Measurements from ENCODE around the gene CCK. TPM values are rescaled to one million over a fixed set of nuclear protein-coding genes. Genes with fewer than 3 reads are reported as not detected.
A peak's percentile ranks its signal among the peaks of the same experiment; 100 is the strongest.

Gene CCK
- total RNA-seq, 2 donors from 2014 or later = not detected

GRCh38 chr3:42214064-42214463 is 51.9 kb downstream of the CCK start:
- DNase-seq (no peak), ATAC-seq (no peak)
- H3K4me3 Mint-ChIP-seq = no peak overlapping the region
- peaks cover 32% of the 10 kb centered on the region for H3K4me1 Mint-ChIP-seq
- no peaks in the 10 kb centered on the region for H3K27me3 Mint-ChIP-seq
- peaks cover 7% of the 10 kb centered on the region for H3K36me3 Mint-ChIP-seq (ENCODE audit: low read depth)
- H3K27ac Mint-ChIP-seq = peak overlapping the region; percentile 49
- H3K9me3 ChIP-seq (ENCODE audit: control insufficient read depth, low read length, poor library complexity, severe bottlenecking) = no peaks in the 10 kb centered on the region

- Mint-ChIP-seq H3K36me3 (ENCODE audit: low read depth) (peaks cover 8% of the 10 kb centered on the region), H3K4me3 (peak overlapping the region; percentile 21), H3K27me3 (no peaks in the 10 kb centered on the region), H3K4me1 (peaks cover 32% of the 10 kb centered on the region), H3K27ac (no peak overlapping the region)
- no peak for ATAC-seq
- no peaks in the 10 kb centered on the region for H3K9me3 ChIP-seq (ENCODE audit: control insufficient read depth, low read length, poor library complexity, severe bottlenecking)
- no peak for DNase-seq
These were observed 52.6 kb downstream of the CCK start for GRCh38 chr3:42213417-42213816.

GRCh38 chr3:42210726-42211125 is 55.3 kb downstream of the CCK start:
- ATAC-seq = no peak
- H3K36me3 Mint-ChIP-seq (ENCODE audit: low read depth) = peaks cover 6% of the 10 kb centered on the region
- DNase-seq = no peak
- no peak overlapping the region for H3K27ac Mint-ChIP-seq
- no peaks in the 10 kb centered on the region for H3K9me3 ChIP-seq (ENCODE audit: control insufficient read depth, low read length, poor library complexity, severe bottlenecking)
- H3K27me3 Mint-ChIP-seq = no peaks in the 10 kb centered on the region
- peaks cover 17% of the 10 kb centered on the region for H3K4me1 Mint-ChIP-seq
- no peak overlapping the region for H3K4me3 Mint-ChIP-seq

- Mint-ChIP-seq H3K4me3 (no peak overlapping the region), H3K27me3 (no peaks in the 10 kb centered on the region), H3K36me3 (ENCODE audit: low read depth) (peaks cover 6% of the 10 kb centered on the region), H3K4me1 (peaks cover 17% of the 10 kb centered on the region), H3K27ac (no peak overlapping the region)
- H3K9me3 ChIP-seq (ENCODE audit: control insufficient read depth, low read length, poor library complexity, severe bottlenecking) = no peaks in the 10 kb centered on the region
- ATAC-seq (no peak), DNase-seq (no peak)
These were observed 56.1 kb downstream of the CCK start for GRCh38 chr3:42209917-42210316.

Other genes with a start within 250 kb of the CCK start
- gene TRAK1, start 174.8 kb downstream of the CCK start, total RNA-seq = 10 to 100 TPM; 22.6 to 23.8 TPM
- gene LYZL4, start 144.4 kb upstream of the CCK start, total RNA-seq = not detected
- 10 to 100 TPM; 33.4 to 72.9 TPM for gene VIPR1, start 236.5 kb upstream of the CCK start, total RNA-seq